WTC11 (cell line): ENCODE measurements around the gene DMXL1. TPM values are rescaled to one million over a fixed set of nuclear protein-coding genes. Genes with fewer than 3 reads are reported as not detected.

ENCODE experiments used
- ATAC-seq: fragments of 200-7000 bp; cut with Tn5 transposase; 2 replicates; pipeline ENCODE4 v1.10.0; 2021; ENCODE audit warnings: mild to moderate bottlenecking, moderate library complexity
- CTCF ChIA-PET: fragments of 300-600 bp; sonication (Branson Sonifier 250); formaldehyde crosslinking; loops from one replicate; lab custom pipeline; 2021; ENCODE audit warnings: antibody characterized with exemption; lab: Charles Lee
- POLR2A ChIA-PET: fragments of 350-600 bp; sonication (Branson Sonifier 250); formaldehyde crosslinking; loops from one replicate; lab custom pipeline; 2021; ENCODE audit warnings: antibody characterized with exemption; lab: Charles Lee
- DNase-seq: peaks from one replicate; pipeline ENCODE4 v3.0.0; 2021; ENCODE audit warnings: low spot score
- H3K27ac Mint-ChIP-seq: 2 replicates; pipeline ENCODE4 v1.8.0; 2021; ENCODE audit warnings: mixed read lengths
- H3K27me3 Mint-ChIP-seq: 2 replicates; pipeline ENCODE4 v1.8.0; 2021; ENCODE audit warnings: low read depth, mild to moderate bottlenecking, moderate library complexity, mixed read lengths
- H3K36me3 Mint-ChIP-seq: 2 replicates; pipeline ENCODE4 v1.8.0; 2021; ENCODE audit warnings: mixed read lengths
- H3K4me1 Mint-ChIP-seq: 2 replicates; pipeline ENCODE4 v1.8.0; 2022; ENCODE audit warnings: mixed read lengths
- H3K4me3 Mint-ChIP-seq: 2 replicates; pipeline ENCODE4 v1.8.0; 2021; ENCODE audit warnings: mild to moderate bottlenecking, moderate library complexity, mixed read lengths
- H3K9me3 Mint-ChIP-seq: 2 replicates; pipeline ENCODE4 v1.8.0; 2021; ENCODE audit warnings: mixed read lengths
- AR ChIP-seq: fragments of 250-450 bp; sonication (Bioruptor Pico); IDR thresholded peaks from 2 replicates; pipeline ENCODE4 v1.9.0; 2021; ENCODE audit warnings: mild to moderate bottlenecking
- CDX4 ChIP-seq: fragments of 250-450 bp; sonication (Bioruptor Pico); IDR thresholded peaks from 2 replicates; pipeline ENCODE4 v1.9.0; 2021; ENCODE audit warnings: moderate library complexity, mild to moderate bottlenecking, inconsistent platforms, borderline replicate concordance
- FOXJ3 ChIP-seq: sonication (generic); formaldehyde crosslinking; IDR thresholded peaks from 2 replicates; pipeline ENCODE4 v1.9.0; 2021; ENCODE audit warnings: missing genetic modification reagents, mild to moderate bottlenecking, borderline replicate concordance
- KAT7 ChIP-seq: sonication (generic); formaldehyde crosslinking; IDR thresholded peaks from 2 replicates; pipeline ENCODE4 v1.8.1; 2023; ENCODE audit warnings: missing genetic modification reagents, mild to moderate bottlenecking, borderline replicate concordance
- NFE2L1 ChIP-seq: sonication (generic); formaldehyde crosslinking; IDR thresholded peaks from 2 replicates; pipeline ENCODE4 v1.8.1; 2023; ENCODE audit warnings: missing genetic modification reagents
- NR1H2 ChIP-seq: sonication (generic); formaldehyde crosslinking; IDR thresholded peaks from 2 replicates; pipeline ENCODE4 v1.9.0; 2021; ENCODE audit warnings: mild to moderate bottlenecking, moderate library complexity, missing genetic modification reagents
- total RNA-seq: library from RNA; stranded (reverse); gene quantifications from 3 replicates; pipeline ENCODE4 v1.2.3, GENCODE V29; 2021
- TF ChIP-seq, protein P1 (sequence below): fragments of 200-600 bp; IDR thresholded peaks from 2 replicates; pipeline ENCODE4 v1.8.0; 2022; ENCODE audit warnings: antibody characterized with exemption
- TF ChIP-seq, protein P2 (sequence below): sonication (generic); formaldehyde crosslinking; IDR thresholded peaks from 2 replicates; pipeline ENCODE4 v1.8.0; 2022; ENCODE audit warnings: mild to moderate bottlenecking, missing genetic modification reagents
- TF ChIP-seq, protein P3 (sequence below): sonication (generic); formaldehyde crosslinking; IDR thresholded peaks from 2 replicates; pipeline ENCODE4 v1.8.1; 2023; ENCODE audit warnings: mild to moderate bottlenecking, missing genetic modification reagents
- TF ChIP-seq, protein P4 (sequence below): sonication (generic); formaldehyde crosslinking; IDR thresholded peaks from 2 replicates; pipeline ENCODE4 v1.8.0; 2022; ENCODE audit warnings: mild to moderate bottlenecking, missing genetic modification reagents

Gene DMXL1
- total RNA-seq, 1 experiment from 2014 or later: 43.7 TPM

GRCh38 chr5:119229950-119230349, 159.1 kb downstream of the DMXL1 start:
- ChIA-PET POLR2A (no interaction called here), CTCF (no interaction called here)
- no peaks in the 10 kb centered on the region for H3K9me3 Mint-ChIP-seq

More at GRCh38 chr5:119229950-119230349, 159.1 kb downstream of the DMXL1 start:
- no peak for TF ChIP-seq FOXJ3 (CRISPR knock-in tag)
- TF ChIP-seq AR (CRISPR knock-in tag): no peak
- TF ChIP-seq NR1H2 (CRISPR knock-in tag): no peak
- TF ChIP-seq KAT7 (CRISPR knock-in tag): no peak
- TF ChIP-seq CDX4 (CRISPR knock-in tag): no peak
- TF ChIP-seq NFE2L1 (CRISPR knock-in tag): no peak
- TF ChIP-seq, protein P1, sequence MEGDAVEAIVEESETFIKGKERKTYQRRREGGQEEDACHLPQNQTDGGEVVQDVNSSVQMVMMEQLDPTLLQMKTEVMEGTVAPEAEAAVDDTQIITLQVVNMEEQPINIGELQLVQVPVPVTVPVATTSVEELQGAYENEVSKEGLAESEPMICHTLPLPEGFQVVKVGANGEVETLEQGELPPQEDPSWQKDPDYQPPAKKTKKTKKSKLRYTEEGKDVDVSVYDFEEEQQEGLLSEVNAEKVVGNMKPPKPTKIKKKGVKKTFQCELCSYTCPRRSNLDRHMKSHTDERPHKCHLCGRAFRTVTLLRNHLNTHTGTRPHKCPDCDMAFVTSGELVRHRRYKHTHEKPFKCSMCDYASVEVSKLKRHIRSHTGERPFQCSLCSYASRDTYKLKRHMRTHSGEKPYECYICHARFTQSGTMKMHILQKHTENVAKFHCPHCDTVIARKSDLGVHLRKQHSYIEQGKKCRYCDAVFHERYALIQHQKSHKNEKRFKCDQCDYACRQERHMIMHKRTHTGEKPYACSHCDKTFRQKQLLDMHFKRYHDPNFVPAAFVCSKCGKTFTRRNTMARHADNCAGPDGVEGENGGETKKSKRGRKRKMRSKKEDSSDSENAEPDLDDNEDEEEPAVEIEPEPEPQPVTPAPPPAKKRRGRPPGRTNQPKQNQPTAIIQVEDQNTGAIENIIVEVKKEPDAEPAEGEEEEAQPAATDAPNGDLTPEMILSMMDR: no peak
- TF ChIP-seq, protein P2, sequence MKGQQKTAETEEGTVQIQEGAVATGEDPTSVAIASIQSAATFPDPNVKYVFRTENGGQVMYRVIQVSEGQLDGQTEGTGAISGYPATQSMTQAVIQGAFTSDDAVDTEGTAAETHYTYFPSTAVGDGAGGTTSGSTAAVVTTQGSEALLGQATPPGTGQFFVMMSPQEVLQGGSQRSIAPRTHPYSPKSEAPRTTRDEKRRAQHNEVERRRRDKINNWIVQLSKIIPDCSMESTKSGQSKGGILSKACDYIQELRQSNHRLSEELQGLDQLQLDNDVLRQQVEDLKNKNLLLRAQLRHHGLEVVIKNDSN (CRISPR knock-in tag): no peak
- TF ChIP-seq, protein P3, sequence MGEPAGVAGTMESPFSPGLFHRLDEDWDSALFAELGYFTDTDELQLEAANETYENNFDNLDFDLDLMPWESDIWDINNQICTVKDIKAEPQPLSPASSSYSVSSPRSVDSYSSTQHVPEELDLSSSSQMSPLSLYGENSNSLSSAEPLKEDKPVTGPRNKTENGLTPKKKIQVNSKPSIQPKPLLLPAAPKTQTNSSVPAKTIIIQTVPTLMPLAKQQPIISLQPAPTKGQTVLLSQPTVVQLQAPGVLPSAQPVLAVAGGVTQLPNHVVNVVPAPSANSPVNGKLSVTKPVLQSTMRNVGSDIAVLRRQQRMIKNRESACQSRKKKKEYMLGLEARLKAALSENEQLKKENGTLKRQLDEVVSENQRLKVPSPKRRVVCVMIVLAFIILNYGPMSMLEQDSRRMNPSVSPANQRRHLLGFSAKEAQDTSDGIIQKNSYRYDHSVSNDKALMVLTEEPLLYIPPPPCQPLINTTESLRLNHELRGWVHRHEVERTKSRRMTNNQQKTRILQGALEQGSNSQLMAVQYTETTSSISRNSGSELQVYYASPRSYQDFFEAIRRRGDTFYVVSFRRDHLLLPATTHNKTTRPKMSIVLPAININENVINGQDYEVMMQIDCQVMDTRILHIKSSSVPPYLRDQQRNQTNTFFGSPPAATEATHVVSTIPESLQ (CRISPR knock-in tag): no peak
- TF ChIP-seq, protein P4, sequence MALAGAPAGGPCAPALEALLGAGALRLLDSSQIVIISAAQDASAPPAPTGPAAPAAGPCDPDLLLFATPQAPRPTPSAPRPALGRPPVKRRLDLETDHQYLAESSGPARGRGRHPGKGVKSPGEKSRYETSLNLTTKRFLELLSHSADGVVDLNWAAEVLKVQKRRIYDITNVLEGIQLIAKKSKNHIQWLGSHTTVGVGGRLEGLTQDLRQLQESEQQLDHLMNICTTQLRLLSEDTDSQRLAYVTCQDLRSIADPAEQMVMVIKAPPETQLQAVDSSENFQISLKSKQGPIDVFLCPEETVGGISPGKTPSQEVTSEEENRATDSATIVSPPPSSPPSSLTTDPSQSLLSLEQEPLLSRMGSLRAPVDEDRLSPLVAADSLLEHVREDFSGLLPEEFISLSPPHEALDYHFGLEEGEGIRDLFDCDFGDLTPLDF (CRISPR knock-in tag): no peak
- ATAC-seq (no peak), DNase-seq (no peak)
- Mint-ChIP-seq H3K27me3 (no peaks in the 10 kb centered on the region), H3K36me3 (0 out of 2 replicates have a peak, but pooled peaks cover 5% of the 10 kb centered on the region), H3K4me3 (no peak overlapping the region), H3K4me1 (no peaks in the 10 kb centered on the region; the same call in 1 of the 2 replicates), H3K27ac (no peak overlapping the region)
